Neural cell (in vitro differentiated cells): ENCODE measurements around the gene LRRC49.

Experiments
- EP300 ChIP-seq: fragments of 450-650 bp; conservative IDR thresholded peaks from 2 replicates; pipeline ENCODE4 v1.6.1; 2014; ENCODE audit warnings: antibody characterized with exemption, mild to moderate bottlenecking, moderate library complexity; ENCODE audit not compliant: poor library complexity, severe bottlenecking
- EZH2 ChIP-seq: fragments of 200-600, 300-800 bp; shearing (Covaris generic), sonication (generic); IDR thresholded peaks from 2 replicates; pipeline ENCODE4 v1.6.1; 2014; ENCODE audit warnings: antibody characterized with exemption, low read length, borderline replicate concordance, mild to moderate bottlenecking; ENCODE audit not compliant: insufficient read depth, poor library complexity, severe bottlenecking
- MXI1 ChIP-seq: fragments of 450-650 bp; conservative IDR thresholded peaks from 2 replicates; pipeline ENCODE4 v1.6.1; 2014; ENCODE audit warnings: antibody characterized with exemption, mild to moderate bottlenecking; ENCODE audit not compliant: poor library complexity, severe bottlenecking
- POLR2AphosphoS5 ChIP-seq: IDR thresholded peaks from 2 replicates; pipeline ENCODE4 v1.6.1; 2012
- RAD21 ChIP-seq: fragments of 450-650 bp; conservative IDR thresholded peaks from 2 replicates; pipeline ENCODE4 v1.6.1; 2014; ENCODE audit warnings: antibody characterized with exemption, mild to moderate bottlenecking, moderate library complexity
- SMC3 ChIP-seq: fragments of 450-650 bp; conservative IDR thresholded peaks from 2 replicates; pipeline ENCODE4 v1.6.1; 2014; ENCODE audit warnings: antibody characterized with exemption, mild to moderate bottlenecking, moderate library complexity; ENCODE audit not compliant: poor library complexity
- TF ChIP-seq, protein P1 (sequence below): fragments of 450-650 bp; IDR thresholded peaks from 2 replicates; pipeline ENCODE4 v1.5.1; 2014; ENCODE audit warnings: antibody characterized with exemption, mild to moderate bottlenecking, moderate library complexity; ENCODE audit not compliant: poor library complexity, severe bottlenecking
- TF ChIP-seq, protein P2 (sequence below): IDR thresholded peaks from 2 replicates; pipeline ENCODE4 v1.6.1; 2012; ENCODE audit warnings: borderline replicate concordance

DNA sequence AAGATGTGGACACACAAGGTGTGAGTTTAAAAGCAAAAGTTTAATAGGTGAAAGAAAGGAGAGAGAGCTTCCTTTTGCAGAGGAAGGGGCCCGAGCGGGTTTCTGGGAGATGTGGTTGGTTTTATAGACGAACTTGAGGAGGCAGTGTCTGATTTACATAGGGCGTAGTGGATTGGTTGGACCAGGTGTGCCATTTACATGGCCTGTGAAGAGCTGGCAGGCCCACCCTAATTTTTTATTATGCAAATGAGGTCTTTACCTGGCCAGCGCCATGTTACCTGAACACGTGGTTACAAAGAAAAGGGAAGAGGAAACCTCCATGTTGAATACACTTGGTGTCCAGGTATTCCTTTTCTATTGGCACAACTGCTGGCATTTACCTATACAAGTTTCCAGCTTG lies 179.8 kb downstream of the LRRC49 start:
- no peak for TF ChIP-seq EP300
- TF ChIP-seq, protein P1, sequence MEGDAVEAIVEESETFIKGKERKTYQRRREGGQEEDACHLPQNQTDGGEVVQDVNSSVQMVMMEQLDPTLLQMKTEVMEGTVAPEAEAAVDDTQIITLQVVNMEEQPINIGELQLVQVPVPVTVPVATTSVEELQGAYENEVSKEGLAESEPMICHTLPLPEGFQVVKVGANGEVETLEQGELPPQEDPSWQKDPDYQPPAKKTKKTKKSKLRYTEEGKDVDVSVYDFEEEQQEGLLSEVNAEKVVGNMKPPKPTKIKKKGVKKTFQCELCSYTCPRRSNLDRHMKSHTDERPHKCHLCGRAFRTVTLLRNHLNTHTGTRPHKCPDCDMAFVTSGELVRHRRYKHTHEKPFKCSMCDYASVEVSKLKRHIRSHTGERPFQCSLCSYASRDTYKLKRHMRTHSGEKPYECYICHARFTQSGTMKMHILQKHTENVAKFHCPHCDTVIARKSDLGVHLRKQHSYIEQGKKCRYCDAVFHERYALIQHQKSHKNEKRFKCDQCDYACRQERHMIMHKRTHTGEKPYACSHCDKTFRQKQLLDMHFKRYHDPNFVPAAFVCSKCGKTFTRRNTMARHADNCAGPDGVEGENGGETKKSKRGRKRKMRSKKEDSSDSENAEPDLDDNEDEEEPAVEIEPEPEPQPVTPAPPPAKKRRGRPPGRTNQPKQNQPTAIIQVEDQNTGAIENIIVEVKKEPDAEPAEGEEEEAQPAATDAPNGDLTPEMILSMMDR: no peak
- no peak for TF ChIP-seq POLR2AphosphoS5
- TF ChIP-seq EZH2: no peak
- TF ChIP-seq RAD21: no peak
- TF ChIP-seq, protein P2, sequence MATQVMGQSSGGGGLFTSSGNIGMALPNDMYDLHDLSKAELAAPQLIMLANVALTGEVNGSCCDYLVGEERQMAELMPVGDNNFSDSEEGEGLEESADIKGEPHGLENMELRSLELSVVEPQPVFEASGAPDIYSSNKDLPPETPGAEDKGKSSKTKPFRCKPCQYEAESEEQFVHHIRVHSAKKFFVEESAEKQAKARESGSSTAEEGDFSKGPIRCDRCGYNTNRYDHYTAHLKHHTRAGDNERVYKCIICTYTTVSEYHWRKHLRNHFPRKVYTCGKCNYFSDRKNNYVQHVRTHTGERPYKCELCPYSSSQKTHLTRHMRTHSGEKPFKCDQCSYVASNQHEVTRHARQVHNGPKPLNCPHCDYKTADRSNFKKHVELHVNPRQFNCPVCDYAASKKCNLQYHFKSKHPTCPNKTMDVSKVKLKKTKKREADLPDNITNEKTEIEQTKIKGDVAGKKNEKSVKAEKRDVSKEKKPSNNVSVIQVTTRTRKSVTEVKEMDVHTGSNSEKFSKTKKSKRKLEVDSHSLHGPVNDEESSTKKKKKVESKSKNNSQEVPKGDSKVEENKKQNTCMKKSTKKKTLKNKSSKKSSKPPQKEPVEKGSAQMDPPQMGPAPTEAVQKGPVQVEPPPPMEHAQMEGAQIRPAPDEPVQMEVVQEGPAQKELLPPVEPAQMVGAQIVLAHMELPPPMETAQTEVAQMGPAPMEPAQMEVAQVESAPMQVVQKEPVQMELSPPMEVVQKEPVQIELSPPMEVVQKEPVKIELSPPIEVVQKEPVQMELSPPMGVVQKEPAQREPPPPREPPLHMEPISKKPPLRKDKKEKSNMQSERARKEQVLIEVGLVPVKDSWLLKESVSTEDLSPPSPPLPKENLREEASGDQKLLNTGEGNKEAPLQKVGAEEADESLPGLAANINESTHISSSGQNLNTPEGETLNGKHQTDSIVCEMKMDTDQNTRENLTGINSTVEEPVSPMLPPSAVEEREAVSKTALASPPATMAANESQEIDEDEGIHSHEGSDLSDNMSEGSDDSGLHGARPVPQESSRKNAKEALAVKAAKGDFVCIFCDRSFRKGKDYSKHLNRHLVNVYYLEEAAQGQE: no peak
- no peak for TF ChIP-seq MXI1
- TF ChIP-seq SMC3: no peak
